Esophagus muscularis mucosa (tissue), 4 donors: ENCODE results near the gene CCL17. TPM values are rescaled to one million over a fixed set of nuclear protein-coding genes. Genes with fewer than 3 reads are reported as not detected.

Experiments used
- DNase-seq: peaks from one replicate; pipeline ENCODE4 v3.0.0-alpha.2; 2017; ENCODE audit errors: extremely low spot score
- H3K27ac ChIP-seq, 4 donors: fragments of 200-600 bp; sonication (generic); replicated peaks in 1 of 4; 1 replicate in 3 of 4; 2 replicates in 1 of 4; pipeline ENCODE4 v1.5.1; 2016 to 2019; ENCODE audit warnings: mild to moderate bottlenecking in 1 of 4
- H3K27me3 ChIP-seq, 4 donors: fragments of 200-600 bp; sonication (generic); one replicate each; pipeline versions ENCODE4 v1.5.1 to v1.6.0; 2016 to 2019
- H3K36me3 ChIP-seq, 4 donors: fragments of 200-600 bp; sonication (generic); one replicate each; pipeline ENCODE4 v1.5.1; 2016 to 2019
- H3K4me1 ChIP-seq, 4 donors: fragments of 200-600 bp; sonication (generic); one replicate each; pipeline ENCODE4 v1.5.1; 2016 to 2019
- H3K4me3 ChIP-seq, 4 donors: fragments of 200-600 bp; sonication (generic); 1 replicate in 2 of 4; 2 replicates in 2 of 4; pipeline ENCODE4 v1.5.1; 2016 to 2019; ENCODE audit warnings: mild to moderate bottlenecking in 4 of 4, moderate library complexity in 1 of 4
- H3K9me3 ChIP-seq, 4 donors: fragments of 200-600 bp; sonication (generic); 1 replicate in 3 of 4; 2 replicates in 1 of 4; pipeline ENCODE4 v1.5.1; 2016 to 2019
- EP300 ChIP-seq: sonication (generic); formaldehyde crosslinking; IDR thresholded peaks from one replicate; pipeline ENCODE4 v1.6.1; 2017; ENCODE audit warnings: antibody characterized with exemption
- POLR2A ChIP-seq: fragments of 450-650 bp; IDR thresholded peaks from one replicate; pipeline ENCODE4 v1.6.1; 2017; ENCODE audit warnings: antibody characterized with exemption, moderate library complexity, mild to moderate bottlenecking, low read depth
- POLR2AphosphoS5 ChIP-seq, 2 donors: sonication (generic); formaldehyde crosslinking; IDR thresholded peaks; one replicate each; pipeline ENCODE4 v1.6.1; 2017; ENCODE audit warnings: antibody characterized with exemption in 2 of 2
- WGBS: methylation state at CpG from one replicate; pipeline ENCODE4 v1.1.5; 2018; 5-methylcytosine and 5-hydroxymethylcytosine counted together
- intact Hi-C: fragments of 100-400 bp; cut with DNase I; formaldehyde crosslinking; loops from one replicate; pipeline ENCODE4 v1.15.1; 2023
- total RNA-seq, 4 donors: library from RNA; depleted of rRNA; stranded (reverse); fragments of >200 nt; gene quantifications; one replicate each; pipeline versions ENCODE4 v1.1.0 to v1.2.1, GENCODE V29; 2016
- TF ChIP-seq, protein P1 (sequence below), 3 experiments: fragments of 200-600 bp in 2 of 3; fragments of 450-650 bp in 1 of 3; sonication (generic) in 2 of 3; IDR thresholded peaks; one replicate each; pipeline ENCODE4 v1.5.1; 2017 to 2019; ENCODE audit warnings: antibody characterized with exemption in 3 of 3, mild to moderate bottlenecking in 2 of 3, moderate library complexity in 1 of 3

The CCL17 gene
- total RNA-seq, 4 donors from 2014 or later: not detected

DNA sequence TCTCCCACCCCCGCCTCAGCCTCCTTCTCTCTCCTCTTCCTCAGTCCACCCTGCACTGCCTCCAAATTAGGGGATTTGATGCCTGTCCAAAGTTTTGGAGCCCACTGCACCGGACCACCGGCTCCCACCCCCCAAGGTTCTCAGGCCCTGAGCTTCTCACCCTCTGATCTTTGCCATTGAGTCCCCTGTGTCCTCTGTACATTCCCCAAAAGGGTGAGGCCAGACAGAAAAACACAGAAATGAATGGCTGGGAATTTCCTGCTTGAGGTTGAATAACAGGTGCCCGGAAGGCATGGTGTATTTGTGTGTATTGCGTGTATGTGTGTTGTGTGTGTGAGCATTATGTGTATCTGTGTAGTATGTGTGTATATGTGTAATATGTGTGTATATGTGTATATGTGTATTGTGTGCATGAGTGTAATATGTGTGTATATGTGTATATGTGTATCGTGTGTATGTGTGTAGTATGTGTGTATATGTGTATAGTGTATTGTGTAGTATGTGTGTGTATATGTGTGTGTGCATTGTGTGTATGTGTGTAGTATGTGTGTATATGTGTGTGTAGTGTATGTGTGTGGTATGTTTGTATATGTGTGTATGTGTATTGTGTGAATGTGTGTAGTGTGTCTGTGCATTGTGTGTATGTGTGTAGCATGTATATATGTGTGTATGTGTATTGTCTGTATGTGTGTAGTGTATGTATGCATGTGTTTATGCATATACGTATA lies 16.0 kb upstream of the CCL17 start:
- no peaks in the 10 kb centered on the region for H3K27me3 ChIP-seq
- no peaks in the 10 kb centered on the region for H3K9me3 ChIP-seq
- WGBS: 90% methylated on average over 7 of the region's 7 CpGs
- TF ChIP-seq POLR2AphosphoS5 (IDR thresholded peaks at IDR 0.05): no peak
- no peak for TF ChIP-seq EP300
- TF ChIP-seq POLR2A: no peak
- TF ChIP-seq, protein P1, sequence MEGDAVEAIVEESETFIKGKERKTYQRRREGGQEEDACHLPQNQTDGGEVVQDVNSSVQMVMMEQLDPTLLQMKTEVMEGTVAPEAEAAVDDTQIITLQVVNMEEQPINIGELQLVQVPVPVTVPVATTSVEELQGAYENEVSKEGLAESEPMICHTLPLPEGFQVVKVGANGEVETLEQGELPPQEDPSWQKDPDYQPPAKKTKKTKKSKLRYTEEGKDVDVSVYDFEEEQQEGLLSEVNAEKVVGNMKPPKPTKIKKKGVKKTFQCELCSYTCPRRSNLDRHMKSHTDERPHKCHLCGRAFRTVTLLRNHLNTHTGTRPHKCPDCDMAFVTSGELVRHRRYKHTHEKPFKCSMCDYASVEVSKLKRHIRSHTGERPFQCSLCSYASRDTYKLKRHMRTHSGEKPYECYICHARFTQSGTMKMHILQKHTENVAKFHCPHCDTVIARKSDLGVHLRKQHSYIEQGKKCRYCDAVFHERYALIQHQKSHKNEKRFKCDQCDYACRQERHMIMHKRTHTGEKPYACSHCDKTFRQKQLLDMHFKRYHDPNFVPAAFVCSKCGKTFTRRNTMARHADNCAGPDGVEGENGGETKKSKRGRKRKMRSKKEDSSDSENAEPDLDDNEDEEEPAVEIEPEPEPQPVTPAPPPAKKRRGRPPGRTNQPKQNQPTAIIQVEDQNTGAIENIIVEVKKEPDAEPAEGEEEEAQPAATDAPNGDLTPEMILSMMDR (IDR thresholded peaks at IDR 0.05): no peak
- no peak for DNase-seq
- H3K27ac ChIP-seq: no peak overlapping the region
- intact Hi-C loops: no loop called here
- no peaks in the 10 kb centered on the region for H3K36me3 ChIP-seq
- H3K4me1 ChIP-seq: peaks cover 35 to 47% (median 38%) of the 10 kb centered on the region in 4 donors
- H3K4me3 ChIP-seq: no peak overlapping the region

DNA sequence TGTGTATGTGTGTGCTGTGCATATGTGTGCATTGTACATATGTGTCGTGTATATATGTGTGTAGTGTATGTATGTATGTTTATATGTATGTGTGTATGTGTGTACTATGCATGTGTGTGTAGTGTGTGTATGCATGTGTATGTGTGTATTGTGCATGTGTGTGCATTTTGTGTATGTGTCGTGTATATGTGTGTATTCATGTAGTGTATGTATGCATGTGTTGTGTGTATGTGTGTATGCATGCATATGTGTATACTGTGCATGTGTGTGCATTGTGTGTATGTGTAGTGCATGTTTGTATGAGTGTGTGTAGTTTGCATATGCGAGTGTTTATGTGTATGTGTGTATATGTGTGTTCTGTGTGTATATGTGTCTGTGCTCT lies 15.5 kb upstream of the CCL17 start:
- Histone ChIP-seq H3K9me3 (no peaks in the 10 kb centered on the region), H3K4me1 (peaks cover 29 to 42% (median 33%) of the 10 kb centered on the region in 4 donors), H3K27ac (no peak overlapping the region), H3K27me3 (no peaks in the 10 kb centered on the region), H3K4me3 (no peak overlapping the region), H3K36me3 (no peaks in the 10 kb centered on the region)
- DNase-seq: no peak
- WGBS: 89% methylated on average over 3 of the region's 3 CpGs
- TF ChIP-seq, protein P1 (IDR thresholded peaks at IDR 0.05): no peak
- TF ChIP-seq POLR2AphosphoS5 (IDR thresholded peaks at IDR 0.05): no peak
- TF ChIP-seq EP300: no peak
- TF ChIP-seq POLR2A: no peak
- intact Hi-C loops: no loop called here

DNA sequence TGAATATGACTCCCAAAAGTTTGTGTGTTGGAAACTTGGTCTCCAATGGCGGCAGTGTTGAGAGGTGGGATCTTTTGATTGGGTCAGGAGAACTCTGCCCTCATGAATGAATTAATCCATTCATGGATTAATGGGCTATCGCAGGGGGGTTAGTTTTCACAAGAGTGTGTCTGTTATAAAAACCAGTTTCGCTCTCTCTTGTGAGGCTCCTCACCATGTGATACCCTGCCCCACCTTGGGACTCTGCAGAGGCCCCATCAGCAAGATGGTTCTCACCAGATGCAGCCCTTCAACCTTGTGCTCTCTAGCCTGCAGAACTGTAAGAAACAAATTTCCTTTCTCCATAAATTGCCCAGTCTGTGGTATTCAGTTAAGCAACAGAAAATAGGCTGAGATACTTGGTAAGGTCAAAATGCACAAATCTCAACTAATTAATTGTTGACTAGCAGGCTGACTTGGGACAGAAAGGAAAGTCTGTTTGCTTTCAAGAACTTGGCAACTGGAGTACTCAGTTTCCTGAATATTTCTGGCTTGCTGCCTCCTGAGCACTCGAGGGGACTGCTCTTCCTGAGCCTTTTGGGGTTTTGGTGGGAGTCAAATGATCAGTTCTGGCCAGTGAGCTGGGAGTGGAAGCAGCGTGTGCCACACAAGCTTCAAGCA lies 13.8 kb upstream of the CCL17 start:
- TF ChIP-seq EP300 (no peak), POLR2AphosphoS5 (IDR thresholded peaks at IDR 0.05) (no peak), POLR2A (no peak)
- TF ChIP-seq, protein P1 (IDR thresholded peaks at IDR 0.05): no peak
- peaks cover 14 to 25% (median 20%) of the 10 kb centered on the region in 4 donors for H3K4me1 ChIP-seq
- H3K27ac ChIP-seq: no peak overlapping the region
- no peaks in the 10 kb centered on the region for H3K9me3 ChIP-seq
- DNase-seq: no peak
- no peaks in the 10 kb centered on the region for H3K36me3 ChIP-seq
- 62% methylated on average over 5 of the region's 5 CpGs for WGBS
- no peaks in the 10 kb centered on the region for H3K27me3 ChIP-seq
- intact Hi-C loops: no loop called here
- no peak overlapping the region for H3K4me3 ChIP-seq

DNA sequence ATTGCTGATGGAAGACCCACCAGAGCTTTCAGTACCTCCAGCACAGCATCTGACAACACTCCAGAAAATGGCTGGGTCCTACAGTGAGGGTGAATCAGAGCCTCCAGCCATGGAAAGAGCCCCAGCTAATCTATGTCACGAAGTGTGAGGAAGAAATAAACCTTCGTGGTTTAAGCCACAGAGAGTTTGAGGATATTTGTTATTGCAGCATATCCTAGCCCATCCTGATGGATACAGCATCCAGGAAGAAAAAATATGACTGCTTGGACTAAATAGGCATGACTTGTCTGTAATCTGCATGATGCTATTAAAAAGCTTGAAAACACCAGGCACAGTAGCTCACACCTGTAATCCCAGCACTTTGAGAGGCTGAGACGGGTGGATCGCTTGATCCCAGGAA lies 13.3 kb upstream of the CCL17 start:
- no peak for DNase-seq
- H3K27ac ChIP-seq: no peak overlapping the region
- no peaks in the 10 kb centered on the region for H3K27me3 ChIP-seq
- intact Hi-C loops: no loop called here
- 73% methylated on average over 4 of the region's 4 CpGs for WGBS
- no peak for TF ChIP-seq POLR2A
- no peak for TF ChIP-seq EP300
- TF ChIP-seq, protein P1 (IDR thresholded peaks at IDR 0.05): no peak
- TF ChIP-seq POLR2AphosphoS5 (IDR thresholded peaks at IDR 0.05): no peak
- peaks cover 10 to 19% (median 15%) of the 10 kb centered on the region in 4 donors for H3K4me1 ChIP-seq
- no peak overlapping the region for H3K4me3 ChIP-seq
- no peaks in the 10 kb centered on the region for H3K36me3 ChIP-seq
- no peaks in the 10 kb centered on the region for H3K9me3 ChIP-seq
